BJ (cell line): Measurements from ENCODE around the gene DPP10. TPM values are rescaled to one million over a fixed set of nuclear protein-coding genes. Genes with fewer than 3 reads are reported as not detected.
A peak's percentile ranks its signal among the peaks of the same experiment; 100 is the strongest.

Experiments used
- CTCF ChIA-PET: fragments of 350-600 bp; formaldehyde crosslinking; extraction: SDS; loops from one replicate; lab custom pipeline; 2021; ENCODE audit warnings: antibody characterized with exemption, inconsistent platforms; lab: Yijun Ruan, JAX
- POLR2A ChIA-PET: fragments of 300-600 bp; sonication (Branson Sonifier 250); formaldehyde crosslinking; extraction: SDS; loops from one replicate; lab custom pipeline; 2021; ENCODE audit warnings: antibody characterized with exemption; lab: Charles Lee
- DNase-seq: peaks from one replicate; pipeline ENCODE4 v3.0.0-alpha.2; 2011; ENCODE audit warnings: low read depth
- H3K27me3 ChIP-seq: 2 replicates; pipeline ENCODE4 v1.6.0; 2011; ENCODE audit warnings: low read length; ENCODE audit not compliant: control insufficient read depth, insufficient read depth
- H3K36me3 ChIP-seq: 2 replicates; pipeline ENCODE4 v1.5.1; 2011; ENCODE audit warnings: low read length; ENCODE audit not compliant: control insufficient read depth, insufficient read depth
- H3K4me3 ChIP-seq: 2 replicates; pipeline ENCODE4 v1.5.1; 2011; ENCODE audit warnings: low read depth, mild to moderate bottlenecking, control low read depth, low read length
- polyA plus RNA-seq: library from polyadenylated mRNA; depleted of rRNA; stranded (reverse); fragments of >200 nt; gene quantifications from 2 replicates; pipeline ENCODE4 v1.2.3, GENCODE V29; 2011
- TF ChIP-seq, protein P1 (sequence below): IDR thresholded peaks from 2 replicates; pipeline ENCODE4 v1.5.1; 2011; ENCODE audit warnings: low read depth, mild to moderate bottlenecking, control low read depth, inconsistent platforms, low read length, moderate library complexity; ENCODE audit not compliant: insufficient read depth

The DPP10 gene
- polyA plus RNA-seq, 1 experiment, result not detected

GRCh38 chr2:114659880-114660279 is 217.4 kb downstream of the DPP10 start:
- H3K27me3 ChIP-seq, result no peaks in the 10 kb centered on the region
- ChIA-PET CTCF (no interaction called here), POLR2A (no interaction called here)
- no peak overlapping the region for H3K4me3 ChIP-seq
- TF ChIP-seq, protein P1, sequence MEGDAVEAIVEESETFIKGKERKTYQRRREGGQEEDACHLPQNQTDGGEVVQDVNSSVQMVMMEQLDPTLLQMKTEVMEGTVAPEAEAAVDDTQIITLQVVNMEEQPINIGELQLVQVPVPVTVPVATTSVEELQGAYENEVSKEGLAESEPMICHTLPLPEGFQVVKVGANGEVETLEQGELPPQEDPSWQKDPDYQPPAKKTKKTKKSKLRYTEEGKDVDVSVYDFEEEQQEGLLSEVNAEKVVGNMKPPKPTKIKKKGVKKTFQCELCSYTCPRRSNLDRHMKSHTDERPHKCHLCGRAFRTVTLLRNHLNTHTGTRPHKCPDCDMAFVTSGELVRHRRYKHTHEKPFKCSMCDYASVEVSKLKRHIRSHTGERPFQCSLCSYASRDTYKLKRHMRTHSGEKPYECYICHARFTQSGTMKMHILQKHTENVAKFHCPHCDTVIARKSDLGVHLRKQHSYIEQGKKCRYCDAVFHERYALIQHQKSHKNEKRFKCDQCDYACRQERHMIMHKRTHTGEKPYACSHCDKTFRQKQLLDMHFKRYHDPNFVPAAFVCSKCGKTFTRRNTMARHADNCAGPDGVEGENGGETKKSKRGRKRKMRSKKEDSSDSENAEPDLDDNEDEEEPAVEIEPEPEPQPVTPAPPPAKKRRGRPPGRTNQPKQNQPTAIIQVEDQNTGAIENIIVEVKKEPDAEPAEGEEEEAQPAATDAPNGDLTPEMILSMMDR, result no peak
- DNase-seq, result no peak
- H3K36me3 ChIP-seq, result no peaks in the 10 kb centered on the region

- Histone ChIP-seq H3K36me3 (no peaks in the 10 kb centered on the region), H3K27me3 (no peaks in the 10 kb centered on the region), H3K4me3 (peak overlapping the region; percentile 22)
- TF ChIP-seq, protein P1, result no peak
- DNase-seq, result no peak
- CTCF ChIA-PET, result no interaction called here
- POLR2A ChIA-PET, result no interaction called here
Observed at GRCh38 chr2:114661971-114662939, 219.8 kb downstream of the DPP10 start.

DNA sequence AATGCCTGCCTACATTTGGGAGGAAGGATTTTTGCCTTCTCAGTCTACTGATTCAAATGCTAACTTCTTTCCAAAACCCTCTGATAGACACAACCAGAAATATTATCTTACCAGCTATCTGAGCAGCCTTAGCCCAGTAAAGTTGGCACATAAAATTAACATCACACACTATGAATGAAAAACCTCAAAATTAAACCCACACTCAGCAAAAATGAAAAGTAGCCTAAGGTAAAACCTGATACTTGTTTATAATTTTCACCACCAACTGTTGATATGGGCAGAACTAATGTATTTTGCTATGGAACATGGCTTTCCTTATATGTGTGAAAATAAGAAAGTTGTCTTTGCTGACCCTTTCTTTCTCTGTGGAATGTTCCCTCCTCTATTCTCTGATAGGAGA is 226.0 kb downstream of the DPP10 start:
- no peaks in the 10 kb centered on the region for H3K27me3 ChIP-seq
- no peak for DNase-seq
- no peaks in the 10 kb centered on the region for H3K36me3 ChIP-seq
- TF ChIP-seq, protein P1, result no peak
- no peak overlapping the region for H3K4me3 ChIP-seq
- ChIA-PET POLR2A (no interaction called here), CTCF (no interaction called here)

DNA sequence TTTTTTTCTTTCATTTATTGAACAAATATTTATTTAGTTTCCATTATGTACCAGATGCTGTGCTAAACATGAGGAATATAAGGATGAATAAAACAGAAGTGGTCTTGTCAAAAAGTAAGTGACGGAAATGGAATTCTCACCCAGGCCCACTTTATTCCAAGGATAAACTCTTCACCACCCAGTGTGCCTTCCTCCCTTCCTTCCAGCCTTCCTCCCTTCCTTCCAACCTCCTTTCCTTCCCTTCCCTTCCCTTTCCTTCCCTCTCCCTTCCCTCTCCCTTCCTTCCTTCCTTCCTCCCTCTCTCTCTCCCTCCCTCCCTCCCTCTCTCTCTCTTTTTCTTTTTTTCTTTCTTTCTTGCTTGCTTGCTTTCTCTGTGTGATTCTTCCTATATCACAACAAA is 240.8 kb downstream of the DPP10 start:
- H3K4me3 ChIP-seq, result no peak overlapping the region
- ChIA-PET POLR2A (no interaction called here), CTCF (no interaction called here)
- no peak for DNase-seq
- H3K36me3 ChIP-seq, result no peaks in the 10 kb centered on the region
- TF ChIP-seq, protein P1, result no peak
- no peaks in the 10 kb centered on the region for H3K27me3 ChIP-seq

- TF ChIP-seq, protein P1, result no peak
- Histone ChIP-seq H3K4me3 (no peak overlapping the region), H3K27me3 (no peaks in the 10 kb centered on the region), H3K36me3 (no peaks in the 10 kb centered on the region)
- CTCF ChIA-PET, result no interaction called here
- no peak for DNase-seq
- POLR2A ChIA-PET, result no interaction called here
Observed at GRCh38 chr2:114684403-114684802, 242.0 kb downstream of the DPP10 start.
